Measurements from ENCODE around the gene CAMK1D.

CAMK1D gene

GRCh38 chr10:12401466-12401865 lies 52.1 kb downstream of the CAMK1D start:
- no peak overlapping the region for H3K4me3 ChIP-seq (ENCODE audit: low read depth, low read length, poor library complexity, severe bottlenecking)
- no peaks in the 10 kb centered on the region for H3K9me3 ChIP-seq (ENCODE audit: low read length)
- H3K4me2 ChIP-seq (ENCODE audit: low read length), result no peak overlapping the region
- no peaks in the 10 kb centered on the region for H3K79me2 ChIP-seq (ENCODE audit: insufficient read depth, low read length)
- no peaks in the 10 kb centered on the region for H3F3A ChIP-seq (ENCODE audit: insufficient read depth, low read length)
- H2AFZ ChIP-seq (ENCODE audit: low read length), result no peak overlapping the region
- H3K36me3 ChIP-seq (ENCODE audit: insufficient read depth, low read length), result no peaks in the 10 kb centered on the region
- no peak overlapping the region for H3K27ac ChIP-seq (ENCODE audit: low read depth, low read length, poor library complexity, severe bottlenecking)
- no peaks in the 10 kb centered on the region for H3K4me1 ChIP-seq (ENCODE audit: insufficient read depth, low read length, severe bottlenecking)
- H3K9ac ChIP-seq (ENCODE audit: low read length), result no peak overlapping the region
- no peaks in the 10 kb centered on the region for H3K9me2 ChIP-seq (ENCODE audit: low read depth, low read length)
- no peaks in the 10 kb centered on the region for H4K20me1 ChIP-seq (ENCODE audit: insufficient read depth, low read length)
- TF ChIP-seq CTCF (IDR thresholded peaks at IDR 0.05; ENCODE audit: low read length), result no peak
- no peak for TF ChIP-seq EZH2 (IDR thresholded peaks at IDR 0.05; ENCODE audit: borderline replicate concordance, low read length)
- no peaks in the 10 kb centered on the region for H3K27me3 ChIP-seq (ENCODE audit: insufficient read depth, low read length)

GRCh38 chr10:12403119-12403518 lies 53.8 kb downstream of the CAMK1D start:
- no peaks in the 10 kb centered on the region for H3K9me2 ChIP-seq (ENCODE audit: low read depth, low read length)
- H3K27ac ChIP-seq (ENCODE audit: low read depth, low read length, poor library complexity, severe bottlenecking), result no peak overlapping the region
- H3K9ac ChIP-seq (ENCODE audit: low read length), result no peak overlapping the region
- H4K20me1 ChIP-seq (ENCODE audit: insufficient read depth, low read length), result no peaks in the 10 kb centered on the region
- H2AFZ ChIP-seq (ENCODE audit: low read length), result no peak overlapping the region
- no peak overlapping the region for H3K4me3 ChIP-seq (ENCODE audit: low read depth, low read length, poor library complexity, severe bottlenecking)
- H3F3A ChIP-seq (ENCODE audit: insufficient read depth, low read length), result no peaks in the 10 kb centered on the region
- no peaks in the 10 kb centered on the region for H3K9me3 ChIP-seq (ENCODE audit: low read length)
- no peaks in the 10 kb centered on the region for H3K79me2 ChIP-seq (ENCODE audit: insufficient read depth, low read length)
- no peaks in the 10 kb centered on the region for H3K36me3 ChIP-seq (ENCODE audit: insufficient read depth, low read length)
- H3K4me2 ChIP-seq (ENCODE audit: low read length), result no peak overlapping the region
- no peak for TF ChIP-seq CTCF (IDR thresholded peaks at IDR 0.05; ENCODE audit: low read length)
- H3K27me3 ChIP-seq (ENCODE audit: insufficient read depth, low read length), result no peaks in the 10 kb centered on the region
- H3K4me1 ChIP-seq (ENCODE audit: insufficient read depth, low read length, severe bottlenecking), result no peaks in the 10 kb centered on the region

GRCh38 chr10:12405342-12406320 lies 56.3 kb downstream of the CAMK1D start:
- TF ChIP-seq CTCF (IDR thresholded peaks at IDR 0.05; ENCODE audit: low read length), result no peak
- TF ChIP-seq EZH2 (IDR thresholded peaks at IDR 0.05; ENCODE audit: borderline replicate concordance, low read length), result no peak
- Histone ChIP-seq H3K36me3 (ENCODE audit: insufficient read depth, low read length) (no peaks in the 10 kb centered on the region), H3K9me2 (ENCODE audit: low read depth, low read length) (no peaks in the 10 kb centered on the region), H3K27ac (ENCODE audit: low read depth, low read length, poor library complexity, severe bottlenecking) (no peak overlapping the region), H2AFZ (ENCODE audit: low read length) (no peak overlapping the region), H3K4me3 (ENCODE audit: low read depth, low read length, poor library complexity, severe bottlenecking) (no peak overlapping the region), H3K4me2 (ENCODE audit: low read length) (no peak overlapping the region), H3K4me1 (ENCODE audit: insufficient read depth, low read length, severe bottlenecking) (no peaks in the 10 kb centered on the region), H4K20me1 (ENCODE audit: insufficient read depth, low read length) (no peaks in the 10 kb centered on the region), H3K27me3 (ENCODE audit: insufficient read depth, low read length) (0 out of 2 replicates have a peak, but pooled peaks cover 5% of the 10 kb centered on the region), H3F3A (ENCODE audit: insufficient read depth, low read length) (no peaks in the 10 kb centered on the region), H3K79me2 (ENCODE audit: insufficient read depth, low read length) (no peaks in the 10 kb centered on the region), H3K9me3 (ENCODE audit: low read length) (no peaks in the 10 kb centered on the region), H3K9ac (ENCODE audit: low read length) (no peak overlapping the region)
